Fibroblast of skin of scalp (primary cell): Measurements from ENCODE around the gene DNER.

Experiments
- DNase-seq: peaks from one replicate; pipeline ENCODE4 v3.0.0-alpha.2; 2013

The DNER gene

DNA sequence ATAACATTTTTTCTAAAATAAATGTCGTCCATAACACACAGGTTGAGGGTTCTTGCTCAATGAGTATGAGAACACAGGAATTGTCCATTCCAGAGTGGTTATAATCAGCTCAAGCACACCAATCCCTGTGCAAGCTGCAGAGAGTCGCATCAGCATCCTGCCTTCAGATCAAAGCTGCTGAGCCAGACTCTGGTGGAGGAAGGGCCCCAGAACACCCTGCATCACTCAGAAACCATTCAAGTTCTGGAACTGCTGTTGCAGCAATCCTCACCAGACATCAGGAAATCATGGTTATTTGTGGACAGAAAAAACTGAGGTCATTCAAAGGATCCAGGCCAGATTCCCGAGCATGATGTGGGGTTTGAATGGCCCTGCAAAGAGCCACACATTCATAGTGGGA is 44.5 kb downstream of the DNER start:
- no peak for DNase-seq

GRCh38 chr2:229666811-229667210 is 47.5 kb downstream of the DNER start:
- no peak for DNase-seq

DNA sequence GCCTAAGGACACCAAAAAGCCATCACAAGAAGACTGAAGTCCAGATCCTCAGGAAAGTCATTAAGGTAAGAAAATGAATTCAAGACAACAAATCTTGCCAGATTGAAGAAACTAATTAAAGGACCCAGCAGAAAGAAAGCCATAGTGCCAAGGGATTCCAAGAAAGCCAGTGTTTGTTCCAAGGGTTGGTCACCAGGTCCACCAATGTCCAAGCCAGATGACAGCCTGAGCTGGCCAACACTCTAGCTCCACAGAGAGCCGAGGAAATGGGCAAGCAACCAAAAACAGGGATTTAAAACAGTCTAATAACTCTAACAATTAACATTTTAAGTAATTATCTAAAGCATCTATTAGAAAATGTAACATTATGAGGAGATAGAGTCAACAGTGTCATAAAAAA is 49.2 kb downstream of the DNER start:
- DNase-seq, result no peak

GRCh38 chr2:229661478-229661877 is 52.9 kb downstream of the DNER start:
- DNase-seq, result no peak

DNA sequence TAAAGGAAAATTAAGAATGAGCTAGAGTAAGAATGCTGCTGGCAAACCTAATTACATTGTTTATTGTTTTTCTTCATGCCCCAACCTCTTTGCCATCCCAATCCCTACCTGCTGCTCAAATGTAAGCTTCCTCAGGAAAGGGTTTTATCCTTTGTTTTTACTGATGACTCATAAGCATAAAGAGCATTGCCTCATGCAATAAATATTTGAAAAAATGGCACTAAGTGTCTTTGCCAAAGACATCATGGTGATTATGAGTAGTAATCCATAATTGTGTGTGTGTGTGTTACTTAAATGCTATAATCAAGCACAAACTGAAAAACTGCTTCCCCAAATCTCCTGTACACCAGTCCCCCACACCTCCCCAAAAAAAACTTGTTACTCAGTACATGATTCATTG is 53.4 kb downstream of the DNER start:
- no peak for DNase-seq

GRCh38 chr2:229660391-229660790 is 54.0 kb downstream of the DNER start:
- DNase-seq, result no peak

GRCh38 chr2:229658004-229658403 is 56.4 kb downstream of the DNER start:
- no peak for DNase-seq

GRCh38 chr2:229654437-229654836 is 59.9 kb downstream of the DNER start:
- DNase-seq, result no peak

GRCh38 chr2:229653531-229653930 is 60.8 kb downstream of the DNER start:
- no peak for DNase-seq

GRCh38 chr2:229652796-229653195 is 61.6 kb downstream of the DNER start:
- no peak for DNase-seq

DNA sequence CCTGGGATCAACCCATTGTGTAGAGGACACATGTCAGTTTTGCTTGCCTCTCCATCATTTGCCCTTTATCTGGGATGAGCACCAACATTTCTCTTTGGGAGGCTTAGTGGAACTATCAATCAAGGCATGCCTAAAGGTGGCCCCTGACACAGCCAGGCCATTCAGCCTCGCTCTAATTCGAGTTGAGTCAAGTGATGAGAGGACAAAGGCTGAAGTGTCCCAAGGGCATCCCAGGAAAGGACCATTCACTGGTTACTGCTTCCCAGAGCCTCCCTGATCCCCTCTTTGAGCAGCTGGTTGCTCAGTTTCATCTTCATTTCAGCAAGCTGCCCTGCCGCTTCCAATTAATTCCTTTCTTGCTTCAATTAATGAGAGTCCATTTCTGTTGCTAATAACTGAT is 63.5 kb downstream of the DNER start:
- no peak for DNase-seq

- DNase-seq, result no peak
These were observed 64.3 kb downstream of the DNER start for GRCh38 chr2:229650059-229650458.

DNA sequence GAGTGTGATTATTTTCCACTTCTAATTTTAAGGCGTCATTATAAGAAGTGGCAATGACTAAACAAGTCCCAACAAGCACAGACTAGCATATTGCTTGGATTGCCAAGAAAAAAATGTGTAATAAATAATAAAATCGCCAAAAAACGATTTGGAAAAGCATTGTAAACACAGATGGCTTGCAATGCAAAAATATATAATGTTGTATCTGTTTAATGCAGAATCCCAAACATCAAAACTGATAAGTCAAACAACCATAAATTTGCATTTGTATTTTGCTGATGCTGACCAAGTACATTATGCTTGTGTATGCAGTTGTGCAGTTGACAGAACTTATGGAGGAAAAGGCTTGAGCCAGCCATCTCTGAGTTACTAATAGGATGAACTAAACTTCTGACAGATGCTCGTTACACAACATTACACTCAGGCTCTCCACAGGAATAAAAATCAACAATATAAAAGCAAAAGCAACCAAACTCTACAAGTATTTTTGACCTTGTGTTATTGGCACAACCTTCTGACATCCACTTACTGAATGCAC is 68.1 kb downstream of the DNER start:
- no peak for DNase-seq

- no peak for DNase-seq
These were observed 72.0 kb downstream of the DNER start for GRCh38 chr2:229642371-229642770.

GRCh38 chr2:229641676-229642075 is 72.7 kb downstream of the DNER start:
- no peak for DNase-seq

DNA sequence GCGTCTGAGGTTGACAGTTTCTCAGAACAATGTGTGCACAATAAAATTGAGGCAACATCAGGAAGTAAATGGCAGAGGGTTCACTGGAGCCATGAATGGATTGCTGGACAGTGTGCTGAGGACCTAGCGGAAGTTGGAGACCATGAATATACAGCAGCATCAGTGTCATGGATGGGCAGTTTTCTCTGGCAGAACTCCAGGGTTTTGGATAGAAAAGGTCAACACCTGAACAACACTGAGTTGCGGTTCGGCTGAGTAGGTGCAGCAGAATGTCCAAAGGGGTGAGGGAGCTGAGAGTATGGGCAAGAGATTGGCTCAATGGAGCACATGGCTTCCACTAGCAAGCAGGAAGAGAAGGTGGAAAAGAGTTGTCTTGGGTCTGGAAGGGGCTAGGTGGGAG is 73.7 kb downstream of the DNER start:
- DNase-seq, result no peak

DNA sequence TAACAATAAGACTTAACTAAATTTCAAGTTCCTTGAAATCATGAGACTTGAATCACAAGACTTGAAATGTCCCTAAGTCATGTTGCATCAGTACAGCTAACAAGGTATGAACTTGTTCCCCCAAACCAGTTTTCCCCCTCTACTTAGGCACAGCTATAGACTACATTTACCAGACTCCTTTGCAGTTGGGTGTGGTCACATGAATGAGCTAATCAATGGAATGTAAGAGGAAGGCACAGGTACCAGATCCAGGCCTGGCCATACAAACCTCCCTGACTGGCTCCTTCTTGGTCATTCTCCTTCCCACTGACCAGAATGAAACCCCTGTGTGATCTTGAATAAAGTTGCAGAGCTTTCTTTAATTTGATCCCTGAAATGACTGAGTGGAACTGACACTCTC is 77.8 kb downstream of the DNER start:
- no peak for DNase-seq

- no peak for DNase-seq
These were observed 79.0 kb downstream of the DNER start for GRCh38 chr2:229635371-229635680.

DNA sequence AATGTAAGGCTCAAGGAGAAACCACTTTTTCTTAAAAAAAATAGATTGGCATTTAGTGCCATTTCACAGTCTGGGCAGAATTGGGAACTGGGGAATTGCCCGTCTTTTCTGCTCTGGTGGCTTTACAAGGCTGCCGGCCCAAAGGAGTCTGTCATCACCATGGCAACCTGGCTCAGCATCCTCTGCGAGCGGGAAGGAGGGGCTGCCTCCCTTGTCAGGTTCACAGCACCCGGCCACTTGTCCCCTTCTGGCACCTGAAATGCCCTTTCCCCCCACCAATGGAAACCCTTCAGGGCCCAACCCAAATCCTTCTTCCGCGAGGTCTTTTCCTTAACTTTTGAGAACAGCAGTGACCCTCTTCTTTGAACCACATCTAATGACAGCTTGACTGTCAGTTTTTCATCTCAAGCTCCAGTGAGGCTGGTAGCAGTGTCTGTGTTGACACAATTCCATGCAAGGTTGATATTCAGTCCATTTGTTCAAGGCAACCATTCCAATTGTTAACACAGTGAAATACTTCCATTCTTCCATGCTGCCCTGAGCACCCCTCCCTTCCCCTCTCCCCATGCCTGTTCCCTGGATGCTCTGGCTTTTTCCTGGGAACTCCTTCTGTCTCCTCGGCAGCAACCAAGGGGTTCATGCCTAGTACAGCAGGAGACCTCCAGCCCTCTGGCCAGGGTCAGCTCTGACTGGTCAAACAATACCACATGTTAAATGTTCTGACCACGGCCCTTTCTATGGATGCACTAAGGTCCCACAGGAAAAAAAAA is 79.6 kb downstream of the DNER start:
- no peak for DNase-seq

- DNase-seq, result no peak
These were observed 80.8 kb downstream of the DNER start for GRCh38 chr2:229633556-229633955.

DNA sequence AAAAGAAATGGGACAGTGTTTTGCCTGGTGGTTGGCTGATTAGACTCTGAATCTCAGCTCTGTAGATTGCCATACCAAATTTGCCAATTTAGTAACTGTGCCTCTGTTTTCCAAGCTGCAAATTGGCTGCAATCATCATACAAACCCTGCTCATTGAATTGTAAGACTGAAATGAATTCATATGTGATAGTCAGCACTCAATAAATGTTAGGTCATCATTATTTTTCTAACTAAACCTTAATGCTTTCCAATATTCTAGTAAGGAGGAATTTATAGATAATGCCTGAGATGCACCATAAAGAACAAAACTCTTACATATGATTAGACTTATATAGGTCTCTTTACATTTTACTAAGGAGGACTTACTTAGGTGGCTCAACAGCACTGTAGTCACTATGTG is 85.3 kb downstream of the DNER start:
- DNase-seq, result no peak

GRCh38 chr2:229627728-229628127 is 86.6 kb downstream of the DNER start:
- DNase-seq, result no peak

DNA sequence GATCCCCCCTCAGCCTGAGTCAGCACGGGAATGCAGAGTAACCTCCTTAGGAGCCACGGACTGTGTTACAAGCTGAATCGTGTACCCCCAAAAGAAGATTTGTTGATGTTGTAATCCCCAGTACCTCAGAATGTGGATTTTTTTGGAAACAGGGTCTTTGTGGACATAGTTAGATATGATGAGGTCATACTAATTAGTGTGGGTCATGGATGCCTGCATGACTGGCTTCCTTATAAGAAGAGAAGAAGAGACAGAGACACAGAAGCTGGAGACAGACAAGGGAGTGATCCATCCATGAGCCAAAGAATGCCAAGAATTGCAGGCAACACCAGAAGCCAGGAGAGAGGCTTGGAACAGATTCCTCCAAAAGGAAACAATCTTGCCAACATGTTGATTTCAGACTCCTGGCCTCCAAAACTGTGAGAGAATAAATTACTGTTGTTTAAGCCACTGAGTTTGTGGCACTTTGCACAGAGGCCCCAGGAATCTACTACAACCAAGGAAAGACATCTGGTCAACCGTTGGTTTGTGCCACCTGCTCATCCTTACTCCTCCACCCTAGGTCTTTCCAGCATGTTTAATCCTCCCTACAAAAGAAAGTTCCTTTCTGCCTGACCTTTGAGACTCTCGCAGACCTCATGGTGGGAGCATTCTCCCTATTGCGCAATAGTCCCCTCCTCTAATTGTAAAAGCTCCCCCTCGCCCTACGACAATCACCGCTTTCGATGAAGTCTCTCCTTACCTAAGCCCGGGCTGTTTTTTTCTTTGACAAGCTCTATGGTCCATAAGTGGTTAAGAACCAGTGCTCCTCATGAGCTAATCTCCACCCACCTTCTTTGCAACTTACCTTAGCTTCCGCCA is 91.6 kb downstream of the DNER start:
- DNase-seq, result no peak

DNA sequence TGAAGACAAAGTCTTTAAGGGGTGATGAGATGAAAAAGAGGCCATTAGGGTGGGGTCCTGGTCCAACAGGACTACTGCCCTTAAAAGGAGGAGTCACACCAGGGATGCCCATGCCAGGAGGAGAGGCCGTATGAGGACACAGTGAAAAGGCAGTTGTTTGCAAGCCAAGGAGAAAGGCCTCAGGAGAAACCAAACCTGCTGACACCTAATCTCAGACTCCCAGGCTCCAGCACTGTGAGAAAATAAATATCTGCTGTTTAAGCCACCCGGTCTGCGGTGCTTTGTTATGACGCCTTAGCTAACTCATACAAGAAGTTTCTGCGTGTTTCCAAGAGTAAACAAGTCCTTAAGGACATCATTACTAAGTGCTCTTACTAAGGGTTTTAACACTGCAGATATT is 93.6 kb downstream of the DNER start:
- DNase-seq, result no peak
